HepG2 (cell line): ENCODE results near the gene DNAJC24. TPM values are rescaled to one million over a fixed set of nuclear protein-coding genes. Genes with fewer than 3 reads are reported as not detected.

Experiments used
- ATAC-seq: fragments of 200-7000 bp; cut with Tn5 transposase; 3 replicates; pipeline ENCODE4 v1.9.1; 2020; ENCODE audit warnings: mild to moderate bottlenecking, moderate library complexity
- Bru-seq: library from RNA; stranded (reverse); fragments of 400-500 nt; gene quantifications from one replicate; lab custom pipeline; 2021; lab: Mats Ljungman, UMichigan
- BruChase-seq, 2 experiments: library from RNA; stranded (reverse); fragments of 400-500 nt; gene quantifications; one replicate each; lab custom pipeline; 2021; lab: Mats Ljungman, UMichigan
- BruUV-seq: library from RNA; stranded (reverse); fragments of 400-500 nt; replicated peaks from 2 replicates; lab custom pipeline; 2021; lab: Mats Ljungman, UMichigan
- CTCF ChIA-PET: fragments of 300-600 bp; formaldehyde crosslinking; extraction: SDS; loops from one replicate; lab custom pipeline; 2021; ENCODE audit warnings: low total read pairs, inconsistent platforms, low intra/inter-chr PET ratio; lab: Yijun Ruan, JAX
- POLR2A ChIA-PET: fragments of 350-600 bp; sonication (Branson Sonifier 250); formaldehyde crosslinking; loops from one replicate; lab custom pipeline; 2020; ENCODE audit warnings: antibody characterized with exemption, inconsistent platforms; lab: Yijun Ruan, JAX
- DNase-seq: peaks from one replicate; pipeline ENCODE4 v3.0.0-alpha.2; 2015; ENCODE audit warnings: low spot score
- FAIRE-seq: peaks from 3 replicates; lab custom pipeline; 2011; peaks lifted over from hg19 to GRCh38; lab: Jason Lieb, UNC
- H2AFZ ChIP-seq: one replicate; pipeline ENCODE4 v1.6.1; 2011; ENCODE audit warnings: low read length, inconsistent platforms
- H3K27ac ChIP-seq: fragments of 300-600 bp; 3 replicates; pipeline ENCODE4 v1.8.0; 2011; ENCODE audit warnings: mixed run types, mild to moderate bottlenecking, mixed read lengths, low read length, inconsistent platforms; ENCODE audit not compliant: insufficient read depth; ENCODE audit errors: extremely low read length
- H3K27me3 ChIP-seq, 2 experiments: fragments of 200-600 bp in 1 of 2; 2 replicates in 1 of 2; 3 replicates in 1 of 2; pipeline versions ENCODE4 v1.6.0 to v1.8.0; 2011; ENCODE audit warnings: low read length in 2 of 2, mild to moderate bottlenecking in 2 of 2, moderate library complexity in 2 of 2, inconsistent platforms in 1 of 2; ENCODE audit not compliant: insufficient read depth in 2 of 2, control insufficient read depth in 1 of 2
- H3K36me3 ChIP-seq, 2 experiments: fragments of 200-600 bp in 1 of 2; replicated peaks in 1 of 2; 2 replicates in 1 of 2; 3 replicates in 1 of 2; pipeline versions ENCODE4 v1.5.1 to v1.8.0; 2011; ENCODE audit warnings: low read length in 2 of 2, inconsistent platforms in 1 of 2; ENCODE audit not compliant: insufficient read depth in 2 of 2, control insufficient read depth in 1 of 2
- H3K4me1 ChIP-seq: 2 replicates; pipeline ENCODE4 v1.5.1; 2012; ENCODE audit warnings: low read length, inconsistent platforms; ENCODE audit not compliant: insufficient read depth
- H3K4me2 ChIP-seq: 2 replicates; pipeline ENCODE4 v1.6.0; 2011; ENCODE audit warnings: low read depth, low read length, inconsistent platforms
- H3K4me3 ChIP-seq, 3 experiments: fragments of 200-600 bp in 1 of 3; sonication (generic), shearing (Covaris generic) in 1 of 3; replicated peaks in 1 of 3; 2 replicates each; pipeline ENCODE4 v1.5.1; 2011 to 2016; ENCODE audit warnings: low read length in 3 of 3, inconsistent platforms in 2 of 3, low read depth in 2 of 3, mild to moderate bottlenecking in 2 of 3, control low read depth in 1 of 3, mixed read lengths in 1 of 3; ENCODE audit not compliant: insufficient read depth in 1 of 3
- H3K79me2 ChIP-seq: one replicate; pipeline ENCODE4 v1.6.1; 2011; ENCODE audit warnings: low read length, inconsistent platforms; ENCODE audit not compliant: insufficient read depth
- H3K9ac ChIP-seq: 2 replicates; pipeline ENCODE4 v1.6.0; 2011; ENCODE audit warnings: mild to moderate bottlenecking, low read depth, low read length, inconsistent platforms; ENCODE audit not compliant: insufficient read depth
- H3K9me3 ChIP-seq: 2 replicates; pipeline ENCODE4 v1.5.1; 2012; ENCODE audit warnings: mild to moderate bottlenecking, low read length
- H4K20me1 ChIP-seq: 2 replicates; pipeline ENCODE4 v1.6.0; 2011; ENCODE audit warnings: inconsistent platforms, mild to moderate bottlenecking, low read length, moderate library complexity; ENCODE audit not compliant: insufficient read depth
- DNMT3B ChIP-seq: conservative IDR thresholded peaks from 2 replicates; pipeline ENCODE4 v1.6.1; 2016; ENCODE audit warnings: missing biosample characterization, control low read depth
- KMT2B ChIP-seq: IDR thresholded peaks from 2 replicates; pipeline ENCODE4 v1.6.1; 2016; ENCODE audit warnings: missing genetic modification reagents, missing compliant biosample characterization
- MXI1 ChIP-seq: IDR thresholded peaks from 3 replicates; pipeline ENCODE4 v1.6.1; 2012; ENCODE audit warnings: low read depth, low read length, inconsistent platforms, borderline replicate concordance
- PRPF4 ChIP-seq: fragments of 200-400 bp; formaldehyde crosslinking; IDR thresholded peaks from 2 replicates; pipeline ENCODE4 v1.6.1; 2016; ENCODE audit warnings: low read length, low read depth; ENCODE audit not compliant: poor library complexity, severe bottlenecking
- WGBS: methylation state at CpG from one replicate; pipeline ENCODE4 v1.1.6; 2017; ENCODE audit warnings: low lambda C conversion rate; 5-methylcytosine and 5-hydroxymethylcytosine counted together
- in situ Hi-C: cut with HindIII; loops from 2 replicates; pipeline ENCODE4 v1.10.0; 2017; ENCODE audit warnings: low pct_unique_long_range_greater_than_20kb; ENCODE audit not compliant: extremely low pct_ligation_motif_present
- intact Hi-C: fragments of 100-400 bp; cut with micrococcal nuclease; formaldehyde crosslinking; loops from one replicate; pipeline ENCODE4 v1.10.0; 2022; ENCODE audit not compliant: unreplicated experiment
- long read RNA-seq, 2 experiments: library from RNA in 1 of 2; library from polyadenylated mRNA in 1 of 2; stranded (forward) in 1 of 2; unstranded in 1 of 2; transcript quantifications; one replicate each; pipeline ENCODE4 v2.0.0, GENCODE V29; 2019 to 2022
- polyA minus RNA-seq, 3 experiments: library from RNA; depleted of rRNA, polyadenylated mRNA; stranded (reverse); fragments of >200 nt; gene quantifications; 2 replicates each; pipeline ENCODE4 v1.2.3, GENCODE V29; 2011; ENCODE audit warnings: low replicate concordance in 1 of 3
- polyA plus RNA-seq, 8 experiments: library from polyadenylated mRNA; depleted of rRNA in 3 of 8; stranded (reverse) in 7 of 8; unstranded in 1 of 8; fragments of >200 nt; fragmentation: Illumina TruSeq in 4 of 8; extraction: Trizol in 4 of 8; gene quantifications; 2 replicates each; pipeline versions ENCODE4 v1.2.1 to v1.2.3, GENCODE V29; 2011 to 2016; ENCODE audit warnings: low read depth in 4 of 8, missing spikeins in 1 of 8, mixed read lengths in 1 of 8; ENCODE audit not compliant: insufficient read depth in 1 of 8
- total RNA-seq, 5 experiments: library from RNA; depleted of rRNA; stranded (reverse); fragments of >200 nt; fragmentation: Illumina TruSeq; extraction: Trizol; gene quantifications; 2 replicates each; pipeline ENCODE4 v1.2.3, GENCODE V29; 2016; ENCODE audit warnings: low read depth in 1 of 5
- TF ChIP-seq, protein P1 (sequence below): sonication (generic); formaldehyde crosslinking; IDR thresholded peaks from 2 replicates; pipeline ENCODE4 v1.5.0; 2020; ENCODE audit warnings: missing genetic modification reagents, mild to moderate bottlenecking, borderline replicate concordance
- TF ChIP-seq, protein P2 (sequence below), 2 experiments: sonication (generic) in 1 of 2; formaldehyde crosslinking in 1 of 2; IDR thresholded peaks; 2 replicates each; pipeline versions ENCODE4 v1.6.1 to v1.9.0; 2014 to 2022; ENCODE audit warnings: antibody characterized with exemption in 1 of 2, borderline replicate concordance in 1 of 2, inconsistent platforms in 1 of 2, low read depth in 1 of 2, missing genetic modification reagents in 1 of 2

Gene DNAJC24, protein sequence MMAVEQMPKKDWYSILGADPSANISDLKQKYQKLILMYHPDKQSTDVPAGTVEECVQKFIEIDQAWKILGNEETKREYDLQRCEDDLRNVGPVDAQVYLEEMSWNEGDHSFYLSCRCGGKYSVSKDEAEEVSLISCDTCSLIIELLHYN
- 12.0 and 13.7 TPM in 2 replicates for total RNA-seq (2016; rRNA removed; fragmentation: Illumina TruSeq; extraction: Trizol)
- 4.7 and 4.8 TPM in 2 replicates for total RNA-seq (2016; cell fraction: cytosol; rRNA removed; fragmentation: Illumina TruSeq; extraction: Trizol; ENCODE audit: low read depth)
- total RNA-seq (2016; cell fraction: insoluble cytoplasmic fraction; rRNA removed; fragmentation: Illumina TruSeq; extraction: Trizol) = 10.3 and 12.2 TPM in 2 replicates
- 7.9 and 10.1 TPM in 2 replicates for total RNA-seq (2016; cell fraction: membrane; rRNA removed; fragmentation: Illumina TruSeq; extraction: Trizol)
- total RNA-seq (2016; cell fraction: nucleus; rRNA removed; fragmentation: Illumina TruSeq; extraction: Trizol) = 34.8 and 36.0 TPM in 2 replicates
- polyA plus RNA-seq (2011; rRNA removed) = 8.8 and 10.5 TPM in 2 replicates
- polyA plus RNA-seq (2011; cell fraction: cytosol; rRNA removed) = 2.3 and 3.7 TPM in 2 replicates
- polyA plus RNA-seq (2011; cell fraction: nucleus; rRNA removed) = 11.8 and 16.1 TPM in 2 replicates
- 6.8 and 8.5 TPM in 2 replicates for polyA plus RNA-seq (2012)
- 4.0 and 7.4 TPM in 2 replicates for polyA plus RNA-seq (2016; cell fraction: cytosol; fragmentation: Illumina TruSeq; extraction: Trizol; ENCODE audit: low read depth)
- 8.9 and 12.3 TPM in 2 replicates for polyA plus RNA-seq (2016; cell fraction: insoluble cytoplasmic fraction; fragmentation: Illumina TruSeq; extraction: Trizol; ENCODE audit: low read depth)
- polyA plus RNA-seq (2016; cell fraction: membrane; fragmentation: Illumina TruSeq; extraction: Trizol; ENCODE audit: low read depth) = 6.2 and 6.5 TPM in 2 replicates
- 33.4 and 35.5 TPM in 2 replicates for polyA plus RNA-seq (2016; cell fraction: nucleus; fragmentation: Illumina TruSeq; extraction: Trizol; ENCODE audit: insufficient read depth, low read depth)
- polyA minus RNA-seq (2011; rRNA and poly(A)+ RNA removed; ENCODE audit: low replicate concordance) = 2.5 and 24.5 TPM in 2 replicates
- 4.0 and 4.1 TPM in 2 replicates for polyA minus RNA-seq (2011; cell fraction: cytosol; rRNA and poly(A)+ RNA removed)
- 44.3 and 44.9 TPM in 2 replicates for polyA minus RNA-seq (2011; cell fraction: nucleus; rRNA and poly(A)+ RNA removed)
- Bru-seq, nascent RNA = percentile 66 among the genes with signal in this experiment
- percentile 59 among the genes with signal in this experiment for BruChase-seq, experiment 1, labeled RNA remaining after a 6-hour chase
- BruChase-seq, experiment 2, labeled RNA remaining after a 2-hour chase = percentile 61 among the genes with signal in this experiment
- long read RNA-seq, experiment 1, partial matches to known transcripts = 0 of 2 reads
- long read RNA-seq, experiment 1, other reads (novel, unspliced or antisense) = 0 of 2 reads
- long read RNA-seq, experiment 2, partial matches to known transcripts = 2 of 10 reads
- long read RNA-seq, experiment 2, other reads (novel, unspliced or antisense) = 5 of 10 reads

DNA sequence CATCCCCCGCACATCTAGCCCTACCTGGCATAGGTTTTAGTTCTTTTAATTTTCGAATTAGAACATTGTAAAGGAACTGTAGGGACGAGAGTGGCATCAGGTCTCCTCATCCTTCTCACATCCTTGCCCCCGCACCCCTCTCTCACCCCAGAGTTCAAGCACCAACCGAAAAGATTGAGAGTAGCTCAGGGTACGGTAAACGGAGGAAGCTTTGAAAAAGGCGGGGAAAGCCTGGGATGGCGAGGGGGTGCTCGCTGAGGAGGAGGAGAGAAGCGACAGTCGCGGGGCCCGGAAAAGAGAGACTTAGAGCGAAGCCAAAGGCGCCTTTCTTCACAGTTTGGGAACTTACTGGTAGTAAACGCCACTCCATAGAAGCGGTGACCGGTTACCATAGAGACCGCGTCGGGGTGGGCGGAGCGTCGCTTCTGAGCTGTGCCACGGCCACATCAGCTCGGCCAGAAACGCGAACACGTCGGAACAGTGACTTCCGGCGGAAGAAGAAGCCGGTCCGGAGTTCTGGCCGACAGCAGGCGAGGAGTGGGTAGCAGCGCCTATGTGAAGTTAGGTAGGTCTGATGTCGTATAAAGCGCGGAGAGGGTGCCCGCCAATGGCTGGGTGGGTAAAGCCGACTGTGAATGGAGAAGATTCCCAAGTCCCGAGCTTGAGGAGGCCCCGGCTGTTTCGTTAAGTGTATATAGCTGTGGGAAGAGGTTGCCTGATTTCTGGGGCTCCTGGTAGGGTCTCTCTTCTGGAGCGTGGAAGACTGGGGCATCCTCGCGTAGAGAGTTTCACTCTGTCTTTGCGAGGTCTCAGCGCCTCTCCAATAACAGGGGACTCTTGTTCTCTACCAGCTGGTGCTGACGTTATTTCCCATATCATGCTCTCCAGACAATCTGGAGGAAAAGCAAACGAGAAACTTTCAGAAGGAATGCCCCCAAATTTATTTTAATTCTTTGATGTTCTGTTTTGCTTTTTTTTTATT lies at the start of gene DNAJC24, which contains the start of gene DCDC1:
DNAJC24 (plus strand) TSS at position 513 of the 982 bp plus-strand sequence. CDS start 889 bp downstream, outside the sequence.
DCDC1 (minus strand) TSS at position 392 of the 982 bp plus-strand sequence. CDS start 41,459 bp downstream, outside the sequence.
- ChIA-PET CTCF (no interaction called here), POLR2A (interaction anchor here (1.3 kb wide), 1 partner anchor 1214 kb away, joined by 4 read pairs; the partner anchor contains the start of gene EIF3M)
- FAIRE-seq (peak; percentile 90), ATAC-seq (peak; percentile 99), DNase-seq (peak; percentile 91)
- Histone ChIP-seq H3K9ac (peak within 1 kb of the TSS; percentile 79), H2AFZ (peak within 1 kb of the TSS; percentile 75), H3K27me3 (no peaks in the 10 kb centered on the region; a peak in 1 of 5 replicates), H4K20me1 (no peaks in the 10 kb centered on the region), H3K36me3 (no peaks in the 10 kb centered on the region), H3K79me2 (peaks cover 6% of the 10 kb centered on the region), H3K9me3 (no peaks in the 10 kb centered on the region), H3K4me2 (peak within 1 kb of the TSS; percentile 94), H3K4me1 (peaks cover 20% of the 10 kb centered on the region), H3K4me3 (peak within 1 kb of the TSS; percentile 70 to 97 (median 74)), H3K27ac (peak within 1 kb of the TSS; percentile 79)
- in situ Hi-C loops (no loop called here), intact Hi-C loops (loop anchor here (2.0 kb wide), 1 partner anchor 53 kb away; no protein-coding TSS in a partner anchor)
- under 1% methylated on average over 35 of the region's 53 CpGs for WGBS
- BruUV-seq = TSS peak; percentile 95
- TF ChIP-seq, protein P1, sequence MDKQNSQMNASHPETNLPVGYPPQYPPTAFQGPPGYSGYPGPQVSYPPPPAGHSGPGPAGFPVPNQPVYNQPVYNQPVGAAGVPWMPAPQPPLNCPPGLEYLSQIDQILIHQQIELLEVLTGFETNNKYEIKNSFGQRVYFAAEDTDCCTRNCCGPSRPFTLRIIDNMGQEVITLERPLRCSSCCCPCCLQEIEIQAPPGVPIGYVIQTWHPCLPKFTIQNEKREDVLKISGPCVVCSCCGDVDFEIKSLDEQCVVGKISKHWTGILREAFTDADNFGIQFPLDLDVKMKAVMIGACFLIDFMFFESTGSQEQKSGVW (CRISPR knock-in tag) = no peak
- TF ChIP-seq KMT2B (CRISPR knock-in tag) (peak; percentile 98), DNMT3B (no peak), PRPF4 (no peak), MXI1 (peak; percentile 92; the same call in 2 of the 3 replicates)
- TF ChIP-seq, protein P2, sequence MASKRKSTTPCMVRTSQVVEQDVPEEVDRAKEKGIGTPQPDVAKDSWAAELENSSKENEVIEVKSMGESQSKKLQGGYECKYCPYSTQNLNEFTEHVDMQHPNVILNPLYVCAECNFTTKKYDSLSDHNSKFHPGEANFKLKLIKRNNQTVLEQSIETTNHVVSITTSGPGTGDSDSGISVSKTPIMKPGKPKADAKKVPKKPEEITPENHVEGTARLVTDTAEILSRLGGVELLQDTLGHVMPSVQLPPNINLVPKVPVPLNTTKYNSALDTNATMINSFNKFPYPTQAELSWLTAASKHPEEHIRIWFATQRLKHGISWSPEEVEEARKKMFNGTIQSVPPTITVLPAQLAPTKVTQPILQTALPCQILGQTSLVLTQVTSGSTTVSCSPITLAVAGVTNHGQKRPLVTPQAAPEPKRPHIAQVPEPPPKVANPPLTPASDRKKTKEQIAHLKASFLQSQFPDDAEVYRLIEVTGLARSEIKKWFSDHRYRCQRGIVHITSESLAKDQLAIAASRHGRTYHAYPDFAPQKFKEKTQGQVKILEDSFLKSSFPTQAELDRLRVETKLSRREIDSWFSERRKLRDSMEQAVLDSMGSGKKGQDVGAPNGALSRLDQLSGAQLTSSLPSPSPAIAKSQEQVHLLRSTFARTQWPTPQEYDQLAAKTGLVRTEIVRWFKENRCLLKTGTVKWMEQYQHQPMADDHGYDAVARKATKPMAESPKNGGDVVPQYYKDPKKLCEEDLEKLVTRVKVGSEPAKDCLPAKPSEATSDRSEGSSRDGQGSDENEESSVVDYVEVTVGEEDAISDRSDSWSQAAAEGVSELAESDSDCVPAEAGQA (IDR thresholded peaks at IDR 0.05; ENCODE audit: low read depth) = peak; percentile 80
- TF ChIP-seq, protein P2 (CRISPR knock-in tag; IDR thresholded peaks at IDR 0.05; ENCODE audit: borderline replicate concordance) = no peak
